ENCODE measurements around the gene SHROOM3. TPM values are rescaled to one million over a fixed set of nuclear protein-coding genes. Genes with fewer than 3 reads are reported as not detected.
A peak's percentile ranks its signal among the peaks of the same experiment; 100 is the strongest.

SHROOM3 gene
- total RNA-seq, 3 donors from 2014 or later, result 105 to 263 (median 158) TPM

GRCh38 chr4:76441881-76442280, 6.9 kb downstream of the SHROOM3 start:
- Histone ChIP-seq H3K36me3 (ENCODE audit: low read depth) (no peaks in the 10 kb centered on the region), H3K9me3 (no peaks in the 10 kb centered on the region), H3K4me3 (no peak overlapping the region), H3K4me1 (ENCODE audit: low read depth) (no peaks in the 10 kb centered on the region)
- TF ChIP-seq CTCF (IDR thresholded peaks at IDR 0.05), result no peak
- DNase-seq, result peak in 2 of 3 donors; percentile 35 to 63
- peak; percentile 77 for ATAC-seq
- intact Hi-C loops (cut with DNase I, micrococcal nuclease), result no loop called here

GRCh38 chr4:76442807-76443206, 7.8 kb downstream of the SHROOM3 start:
- no peaks in the 10 kb centered on the region for H3K36me3 ChIP-seq (ENCODE audit: low read depth)
- ATAC-seq, result no peak
- H3K4me3 ChIP-seq, result no peak overlapping the region

GRCh38 chr4:76443376-76443775, 8.3 kb downstream of the SHROOM3 start:
- TF ChIP-seq CTCF (IDR thresholded peaks at IDR 0.05), result no peak
- ATAC-seq (no peak), DNase-seq (no peak)
- H3K4me1 ChIP-seq (ENCODE audit: low read depth), result no peaks in the 10 kb centered on the region
- H3K36me3 ChIP-seq (ENCODE audit: low read depth), result no peaks in the 10 kb centered on the region
- no peak overlapping the region for H3K4me3 ChIP-seq
- intact Hi-C loops (cut with DNase I, micrococcal nuclease), result no loop called here
- no peaks in the 10 kb centered on the region for H3K9me3 ChIP-seq

More at GRCh38 chr4:76442807-76443206, 7.8 kb downstream of the SHROOM3 start:
- no peaks in the 10 kb centered on the region for H3K4me1 ChIP-seq (ENCODE audit: low read depth)
- intact Hi-C loops (cut with DNase I, micrococcal nuclease), result no loop called here
- no peaks in the 10 kb centered on the region for H3K9me3 ChIP-seq
- no peak for DNase-seq
- TF ChIP-seq CTCF (IDR thresholded peaks at IDR 0.05), result no peak

- Histone ChIP-seq H3K36me3 (ENCODE audit: low read depth) (no peaks in the 10 kb centered on the region), H3K9me3 (no peaks in the 10 kb centered on the region), H3K4me1 (ENCODE audit: low read depth) (no peaks in the 10 kb centered on the region), H3K4me3 (no peak overlapping the region)
- intact Hi-C loops (cut with DNase I, micrococcal nuclease), result no loop called here
- TF ChIP-seq CTCF (IDR thresholded peaks at IDR 0.05), result no peak
- DNase-seq (no peak), ATAC-seq (no peak)
These were observed 10.9 kb downstream of the SHROOM3 start for GRCh38 chr4:76445911-76446310.

GRCh38 chr4:76447393-76447851, 12.4 kb downstream of the SHROOM3 start:
- DNase-seq (no peak), ATAC-seq (no peak)
- TF ChIP-seq CTCF (IDR thresholded peaks at IDR 0.05), result no peak
- H3K4me3 ChIP-seq, result no peak overlapping the region
- intact Hi-C loops (cut with DNase I, micrococcal nuclease), result no loop called here
- no peaks in the 10 kb centered on the region for H3K9me3 ChIP-seq
- H3K4me1 ChIP-seq (ENCODE audit: low read depth), result no peaks in the 10 kb centered on the region
- H3K36me3 ChIP-seq (ENCODE audit: low read depth), result no peaks in the 10 kb centered on the region

GRCh38 chr4:76448211-76448610, 13.2 kb downstream of the SHROOM3 start:
- Histone ChIP-seq H3K36me3 (ENCODE audit: low read depth) (no peaks in the 10 kb centered on the region), H3K9me3 (no peaks in the 10 kb centered on the region), H3K4me3 (no peak overlapping the region), H3K4me1 (ENCODE audit: low read depth) (no peaks in the 10 kb centered on the region)
- DNase-seq (no peak), ATAC-seq (no peak)
- intact Hi-C loops (cut with DNase I, micrococcal nuclease), result no loop called here
- no peak for TF ChIP-seq CTCF (IDR thresholded peaks at IDR 0.05)

Measured in mucosa of descending colon (tissue), 3 donors.